GM23338 (cell line): ENCODE measurements around the gene TULP4. TPM values are rescaled to one million over a fixed set of nuclear protein-coding genes. Genes with fewer than 3 reads are reported as not detected.

ENCODE experiments used
- ATAC-seq: fragments of 200-7000 bp; cut with Tn5 transposase; 3 replicates; pipeline ENCODE4 v1.9.1; 2020
- DNase-seq: peaks from one replicate; pipeline ENCODE4 v3.0.0-alpha.2; 2015; ENCODE audit warnings: low spot score
- H2AFZ ChIP-seq: fragments of 200-600 bp; sonication (generic); 2 replicates; pipeline ENCODE4 v1.8.0; 2016; ENCODE audit warnings: antibody characterized with exemption, mild to moderate bottlenecking, moderate library complexity
- H3F3A ChIP-seq: fragments of 200-600 bp; sonication (generic); replicated peaks from 2 replicates; pipeline ENCODE4 v1.8.0; 2017; ENCODE audit warnings: antibody characterized with exemption, mixed run types, low read depth
- H3K27ac ChIP-seq: fragments of 200-600 bp; sonication (generic); 2 replicates; pipeline ENCODE4 v1.6.1; 2016; ENCODE audit warnings: low read depth
- H3K27me3 ChIP-seq: fragments of 200-600 bp; sonication (generic); 2 replicates; pipeline ENCODE4 v1.8.0; 2016; ENCODE audit warnings: mild to moderate bottlenecking, mixed run types, moderate library complexity; ENCODE audit not compliant: insufficient read depth
- H3K36me3 ChIP-seq: fragments of 200-600 bp; sonication (generic); 2 replicates; pipeline ENCODE4 v1.8.0; 2016; ENCODE audit warnings: mild to moderate bottlenecking; ENCODE audit not compliant: insufficient read depth
- H3K4me1 ChIP-seq: fragments of 200-600 bp; sonication (generic); 2 replicates; pipeline ENCODE4 v1.8.0; 2016; ENCODE audit warnings: mild to moderate bottlenecking, moderate library complexity; ENCODE audit not compliant: insufficient read depth
- H3K4me2 ChIP-seq: fragments of 200-600 bp; sonication (generic); 2 replicates; pipeline ENCODE4 v1.7.1; 2017; ENCODE audit warnings: mixed run types
- H3K4me3 ChIP-seq: fragments of 200-600 bp; sonication (generic); 2 replicates; pipeline ENCODE4 v1.6.1; 2016; ENCODE audit warnings: mixed run types
- H3K79me2 ChIP-seq: fragments of 200-600 bp; sonication (generic); replicated peaks from 2 replicates; pipeline ENCODE4 v1.8.0; 2017; ENCODE audit warnings: mild to moderate bottlenecking; ENCODE audit not compliant: insufficient read depth
- H3K9me2 ChIP-seq: fragments of 200-600 bp; sonication (generic); 2 replicates; pipeline ENCODE4 v1.8.0; 2017; ENCODE audit not compliant: insufficient read depth
- H4K20me1 ChIP-seq: fragments of 200-600 bp; sonication (generic); replicated peaks from 2 replicates; pipeline ENCODE4 v1.8.0; 2017; ENCODE audit warnings: mild to moderate bottlenecking; ENCODE audit not compliant: insufficient read depth
- H3K27ac Mint-ChIP-seq: 2 replicates; pipeline ENCODE4 v1.8.0; 2020; ENCODE audit warnings: inconsistent platforms, mild to moderate bottlenecking, moderate library complexity, mixed read lengths
- H3K27me3 Mint-ChIP-seq: 3 replicates; pipeline ENCODE4 v1.8.0; 2022; ENCODE audit warnings: low read depth, mild to moderate bottlenecking, moderate library complexity, mixed read lengths, inconsistent platforms; ENCODE audit not compliant: insufficient read depth, poor library complexity
- H3K36me3 Mint-ChIP-seq: 3 replicates; pipeline ENCODE4 v1.8.0; 2021; ENCODE audit warnings: low read depth, mild to moderate bottlenecking, inconsistent platforms, moderate library complexity, mixed read lengths
- H3K4me1 Mint-ChIP-seq: 3 replicates; pipeline ENCODE4 v1.8.0; 2020; ENCODE audit warnings: mild to moderate bottlenecking, inconsistent platforms, mixed read lengths
- H3K4me3 Mint-ChIP-seq: 3 replicates; pipeline ENCODE4 v1.8.0; 2021; ENCODE audit warnings: moderate library complexity, mild to moderate bottlenecking, inconsistent platforms, mixed read lengths
- H3K9me3 Mint-ChIP-seq: 3 replicates; pipeline ENCODE4 v1.8.0; 2020; ENCODE audit warnings: moderate library complexity, mild to moderate bottlenecking, inconsistent platforms, mixed read lengths
- CTCF ChIP-seq, 2 experiments: fragments of 200-600 bp in 1 of 2; sonication (generic) in 1 of 2; conservative IDR thresholded peaks; 2 replicates each; pipeline versions ENCODE4 v1.5.1 to v1.6.1; 2016 to 2017; ENCODE audit warnings: antibody characterized with exemption in 2 of 2, low read depth in 2 of 2, mild to moderate bottlenecking in 2 of 2, moderate library complexity in 1 of 2
- ETS1 ChIP-seq: IDR thresholded peaks from 2 replicates; pipeline ENCODE4 v1.6.1; 2016; ENCODE audit warnings: antibody characterized with exemption
- EZH2 ChIP-seq: fragments of 200-600 bp; sonication (generic); IDR thresholded peaks from one replicate; pipeline ENCODE4 v1.8.0; 2017; ENCODE audit warnings: antibody characterized with exemption, mild to moderate bottlenecking, low read depth; ENCODE audit not compliant: unreplicated experiment
- EZH2phosphoT487 ChIP-seq: fragments of 200-600 bp; sonication (generic); IDR thresholded peaks from one replicate; pipeline ENCODE4 v1.8.1; 2018; ENCODE audit warnings: antibody characterized with exemption; ENCODE audit not compliant: unreplicated experiment
- NANOG ChIP-seq: IDR thresholded peaks from 2 replicates; pipeline ENCODE4 v1.6.1; 2016; ENCODE audit warnings: antibody characterized with exemption, borderline replicate concordance
- ZNF114 ChIP-seq: fragments of 250-450 bp; sonication (Bioruptor Pico); IDR thresholded peaks from 2 replicates; pipeline ENCODE4 v1.5.0; 2020; ENCODE audit warnings: mild to moderate bottlenecking, moderate library complexity
- ZNF462 ChIP-seq: fragments of 250-450 bp; sonication (Bioruptor Pico); IDR thresholded peaks from 2 replicates; pipeline ENCODE4 v1.5.0; 2020; ENCODE audit warnings: mild to moderate bottlenecking, moderate library complexity
- polyA plus RNA-seq: library from polyadenylated mRNA; unstranded; fragments of >200 nt; fragmentation: Nextera tagmentation; extraction: Ambion mirVana; gene quantifications from 2 replicates; pipeline ENCODE4 v1.2.1, GENCODE V29; 2016
- total RNA-seq: library from RNA; depleted of rRNA; stranded (reverse); fragments of >200 nt; shearing (Covaris generic); gene quantifications from 2 replicates; pipeline ENCODE4 v1.2.3, GENCODE V29; 2014

TULP4 gene
- total and polyA plus RNA-seq, 2 experiments from 2014 or later, result 31.2 to 50.2 TPM

GRCh38 chr6:158464483-158464882 is 152.2 kb downstream of the TULP4 start:
- Histone ChIP-seq H3K36me3 (no peaks in the 10 kb centered on the region), H3F3A (no peaks in the 10 kb centered on the region; the same call in 1 of the 2 replicates), H2AFZ (no peak overlapping the region), H3K4me3 (peak overlapping the region; percentile 0; the same call in 1 of the 2 replicates), H3K27ac (peak overlapping the region; percentile 15), H3K79me2 (no peaks in the 10 kb centered on the region), H3K4me1 (peaks cover 53% of the 10 kb centered on the region), H4K20me1 (0 out of 2 replicates have a peak, but pooled peaks cover 3% of the 10 kb centered on the region), H3K9me2 (no peaks in the 10 kb centered on the region), H3K27me3 (peaks cover 42% of the 10 kb centered on the region), H3K4me2 (peak overlapping the region; percentile 50)
- H3K27me3 Mint-ChIP-seq, result peaks cover 46% of the 10 kb centered on the region
- H3K4me1 Mint-ChIP-seq, result peaks cover 75% of the 10 kb centered on the region
- TF ChIP-seq NANOG, result peak; percentile 92
- no peak for TF ChIP-seq EZH2
- TF ChIP-seq CTCF (conservative IDR thresholded peaks at IDR 0.05; ENCODE audit: low read depth in 2 of 2), result 0 out of 4 replicates have a peak, but pooled peaks of 1 of the 2 experiments have one; percentile 11
- peak; percentile 95; the same call in 1 of the 2 replicates for TF ChIP-seq ZNF114
- no peak for TF ChIP-seq EZH2phosphoT487
- TF ChIP-seq ZNF462 (CRISPR knock-in tag), result peak; percentile 91
- no peak for TF ChIP-seq ETS1
- DNase-seq, result peak; percentile 94
- peaks cover 40% of the 10 kb centered on the region for H3K36me3 Mint-ChIP-seq
- peak; percentile 90 for ATAC-seq
- H3K9me3 Mint-ChIP-seq, result peaks cover 28% of the 10 kb centered on the region
- peak overlapping the region; percentile 70 for H3K27ac Mint-ChIP-seq
- peak overlapping the region; percentile 39 for H3K4me3 Mint-ChIP-seq
